Measurements from ENCODE around the gene NIPAL1. TPM values are rescaled to one million over a fixed set of nuclear protein-coding genes. Genes with fewer than 3 reads are reported as not detected.

NIPAL1 gene
- total RNA-seq (2021) = 7.1 to 8.4 TPM (median 7.2 TPM) in 3 replicates
- percentile 81 among the genes with signal in this experiment for Bru-seq, nascent RNA
- long read RNA-seq, experiment 1, full-length matches to known transcripts = 17 of 29 reads
- long read RNA-seq, experiment 1, partial matches to known transcripts = 1 of 29 reads
- long read RNA-seq, experiment 1, other reads (novel, unspliced or antisense) = 11 of 29 reads
- long read RNA-seq, experiment 2, partial matches to known transcripts = 0 of 7 reads
- long read RNA-seq, experiment 2, other reads (novel, unspliced or antisense) = 7 of 7 reads
- long read RNA-seq, experiment 3, partial matches to known transcripts = 2 of 5 reads
- long read RNA-seq, experiment 3, other reads (novel, unspliced or antisense) = 3 of 5 reads

GRCh38 chr4:48016141-48017107 is at the start of gene NIPAL1, which contains the start of gene CNGA1:
TSS of gene NIPAL1 (plus strand) at chr4:48016772. CDS start at chr4:48016840, 68 bp downstream.
TSS of gene CNGA1 (minus strand) at chr4:48016681. CDS start at chr4:47952689, 63,992 bp downstream.
- Mint-ChIP-seq H3K4me3 (peak within 1 kb of the TSS; percentile 88), H3K4me1 (peaks cover 23% of the 10 kb centered on the region), H3K36me3 (peaks cover 18% of the 10 kb centered on the region), H3K27ac (peak within 1 kb of the TSS; percentile 74), H3K9me3 (peaks cover 22% of the 10 kb centered on the region), H3K27me3 (ENCODE audit: low read depth) (peaks cover 17% of the 10 kb centered on the region)
- DNase-seq (ENCODE audit: low spot score) = peak; percentile 92
- ChIA-PET POLR2A (no interaction called here), CTCF (interaction anchor here (0.8 to 1.3 kb wide), 3 partner anchors 16 to 67 kb away, joined by 3 to 4 read pairs (median 3); no protein-coding TSS in a partner anchor)
- peak; percentile 94 for ATAC-seq
- TF ChIP-seq NR2C2 (CRISPR knock-in tag; IDR thresholded peaks at IDR 0.05) = no peak
- TF ChIP-seq GABPB1 (CRISPR knock-in tag; IDR thresholded peaks at IDR 0.05) = 0 out of 2 replicates have a peak, but pooled peaks have one; percentile 5
- no peak for TF ChIP-seq ETV6 (CRISPR knock-in tag; IDR thresholded peaks at IDR 0.05)
- TF ChIP-seq CREM (CRISPR knock-in tag; IDR thresholded peaks at IDR 0.05) = peak; percentile 68; the same call in 1 of the 2 replicates
- no peak for TF ChIP-seq ZNF396 (CRISPR knock-in tag; IDR thresholded peaks at IDR 0.05; ENCODE audit: borderline replicate concordance)
- no peak for TF ChIP-seq ATF1 (CRISPR knock-in tag; IDR thresholded peaks at IDR 0.05)
- no peak for TF ChIP-seq ZNF263 (CRISPR knock-in tag; IDR thresholded peaks at IDR 0.05; ENCODE audit: low read depth)
- TF ChIP-seq, protein P1, sequence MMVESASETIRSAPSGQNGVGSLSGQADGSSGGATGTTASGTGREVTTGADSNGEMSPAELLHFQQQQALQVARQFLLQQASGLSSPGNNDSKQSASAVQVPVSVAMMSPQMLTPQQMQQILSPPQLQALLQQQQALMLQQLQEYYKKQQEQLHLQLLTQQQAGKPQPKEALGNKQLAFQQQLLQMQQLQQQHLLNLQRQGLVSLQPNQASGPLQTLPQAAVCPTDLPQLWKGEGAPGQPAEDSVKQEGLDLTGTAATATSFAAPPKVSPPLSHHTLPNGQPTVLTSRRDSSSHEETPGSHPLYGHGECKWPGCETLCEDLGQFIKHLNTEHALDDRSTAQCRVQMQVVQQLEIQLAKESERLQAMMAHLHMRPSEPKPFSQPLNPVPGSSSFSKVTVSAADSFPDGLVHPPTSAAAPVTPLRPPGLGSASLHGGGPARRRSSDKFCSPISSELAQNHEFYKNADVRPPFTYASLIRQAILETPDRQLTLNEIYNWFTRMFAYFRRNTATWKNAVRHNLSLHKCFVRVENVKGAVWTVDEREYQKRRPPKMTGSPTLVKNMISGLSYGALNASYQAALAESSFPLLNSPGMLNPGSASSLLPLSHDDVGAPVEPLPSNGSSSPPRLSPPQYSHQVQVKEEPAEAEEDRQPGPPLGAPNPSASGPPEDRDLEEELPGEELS (CRISPR knock-in tag; IDR thresholded peaks at IDR 0.05) = peak; percentile 14; the same call in 1 of the 2 replicates
- TF ChIP-seq MAX (CRISPR knock-in tag; IDR thresholded peaks at IDR 0.05) = peak; percentile 72
- TF ChIP-seq RORB (CRISPR knock-in tag; IDR thresholded peaks at IDR 0.05) = no peak
- TF ChIP-seq, protein P2, sequence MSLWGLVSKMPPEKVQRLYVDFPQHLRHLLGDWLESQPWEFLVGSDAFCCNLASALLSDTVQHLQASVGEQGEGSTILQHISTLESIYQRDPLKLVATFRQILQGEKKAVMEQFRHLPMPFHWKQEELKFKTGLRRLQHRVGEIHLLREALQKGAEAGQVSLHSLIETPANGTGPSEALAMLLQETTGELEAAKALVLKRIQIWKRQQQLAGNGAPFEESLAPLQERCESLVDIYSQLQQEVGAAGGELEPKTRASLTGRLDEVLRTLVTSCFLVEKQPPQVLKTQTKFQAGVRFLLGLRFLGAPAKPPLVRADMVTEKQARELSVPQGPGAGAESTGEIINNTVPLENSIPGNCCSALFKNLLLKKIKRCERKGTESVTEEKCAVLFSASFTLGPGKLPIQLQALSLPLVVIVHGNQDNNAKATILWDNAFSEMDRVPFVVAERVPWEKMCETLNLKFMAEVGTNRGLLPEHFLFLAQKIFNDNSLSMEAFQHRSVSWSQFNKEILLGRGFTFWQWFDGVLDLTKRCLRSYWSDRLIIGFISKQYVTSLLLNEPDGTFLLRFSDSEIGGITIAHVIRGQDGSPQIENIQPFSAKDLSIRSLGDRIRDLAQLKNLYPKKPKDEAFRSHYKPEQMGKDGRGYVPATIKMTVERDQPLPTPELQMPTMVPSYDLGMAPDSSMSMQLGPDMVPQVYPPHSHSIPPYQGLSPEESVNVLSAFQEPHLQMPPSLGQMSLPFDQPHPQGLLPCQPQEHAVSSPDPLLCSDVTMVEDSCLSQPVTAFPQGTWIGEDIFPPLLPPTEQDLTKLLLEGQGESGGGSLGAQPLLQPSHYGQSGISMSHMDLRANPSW (CRISPR knock-in tag; conservative IDR thresholded peaks at IDR 0.05; ENCODE audit: low read depth) = no peak
- TF ChIP-seq, protein P3, sequence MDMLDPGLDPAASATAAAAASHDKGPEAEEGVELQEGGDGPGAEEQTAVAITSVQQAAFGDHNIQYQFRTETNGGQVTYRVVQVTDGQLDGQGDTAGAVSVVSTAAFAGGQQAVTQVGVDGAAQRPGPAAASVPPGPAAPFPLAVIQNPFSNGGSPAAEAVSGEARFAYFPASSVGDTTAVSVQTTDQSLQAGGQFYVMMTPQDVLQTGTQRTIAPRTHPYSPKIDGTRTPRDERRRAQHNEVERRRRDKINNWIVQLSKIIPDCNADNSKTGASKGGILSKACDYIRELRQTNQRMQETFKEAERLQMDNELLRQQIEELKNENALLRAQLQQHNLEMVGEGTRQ (CRISPR knock-in tag; IDR thresholded peaks at IDR 0.05) = no peak
- no peak for TF ChIP-seq GRHL2 (CRISPR knock-in tag; IDR thresholded peaks at IDR 0.05; ENCODE audit: insufficient replicate concordance, severe bottlenecking)
- TF ChIP-seq, protein P4, sequence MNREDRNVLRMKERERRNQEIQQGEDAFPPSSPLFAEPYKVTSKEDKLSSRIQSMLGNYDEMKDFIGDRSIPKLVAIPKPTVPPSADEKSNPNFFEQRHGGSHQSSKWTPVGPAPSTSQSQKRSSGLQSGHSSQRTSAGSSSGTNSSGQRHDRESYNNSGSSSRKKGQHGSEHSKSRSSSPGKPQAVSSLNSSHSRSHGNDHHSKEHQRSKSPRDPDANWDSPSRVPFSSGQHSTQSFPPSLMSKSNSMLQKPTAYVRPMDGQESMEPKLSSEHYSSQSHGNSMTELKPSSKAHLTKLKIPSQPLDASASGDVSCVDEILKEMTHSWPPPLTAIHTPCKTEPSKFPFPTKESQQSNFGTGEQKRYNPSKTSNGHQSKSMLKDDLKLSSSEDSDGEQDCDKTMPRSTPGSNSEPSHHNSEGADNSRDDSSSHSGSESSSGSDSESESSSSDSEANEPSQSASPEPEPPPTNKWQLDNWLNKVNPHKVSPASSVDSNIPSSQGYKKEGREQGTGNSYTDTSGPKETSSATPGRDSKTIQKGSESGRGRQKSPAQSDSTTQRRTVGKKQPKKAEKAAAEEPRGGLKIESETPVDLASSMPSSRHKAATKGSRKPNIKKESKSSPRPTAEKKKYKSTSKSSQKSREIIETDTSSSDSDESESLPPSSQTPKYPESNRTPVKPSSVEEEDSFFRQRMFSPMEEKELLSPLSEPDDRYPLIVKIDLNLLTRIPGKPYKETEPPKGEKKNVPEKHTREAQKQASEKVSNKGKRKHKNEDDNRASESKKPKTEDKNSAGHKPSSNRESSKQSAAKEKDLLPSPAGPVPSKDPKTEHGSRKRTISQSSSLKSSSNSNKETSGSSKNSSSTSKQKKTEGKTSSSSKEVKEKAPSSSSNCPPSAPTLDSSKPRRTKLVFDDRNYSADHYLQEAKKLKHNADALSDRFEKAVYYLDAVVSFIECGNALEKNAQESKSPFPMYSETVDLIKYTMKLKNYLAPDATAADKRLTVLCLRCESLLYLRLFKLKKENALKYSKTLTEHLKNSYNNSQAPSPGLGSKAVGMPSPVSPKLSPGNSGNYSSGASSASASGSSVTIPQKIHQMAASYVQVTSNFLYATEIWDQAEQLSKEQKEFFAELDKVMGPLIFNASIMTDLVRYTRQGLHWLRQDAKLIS (CRISPR knock-in tag; IDR thresholded peaks at IDR 0.05; ENCODE audit: borderline replicate concordance) = no peak
- TF ChIP-seq JAZF1 (CRISPR knock-in tag; IDR thresholded peaks at IDR 0.05) = no peak
- peak; percentile 63; the same call in 1 of the 2 replicates for TF ChIP-seq ESRRA (CRISPR knock-in tag; IDR thresholded peaks at IDR 0.05; ENCODE audit: borderline replicate concordance)
- no peak for TF ChIP-seq ZNF281 (CRISPR knock-in tag; IDR thresholded peaks at IDR 0.05)
- TF ChIP-seq ZBTB21 (CRISPR knock-in tag; IDR thresholded peaks at IDR 0.05; ENCODE audit: borderline replicate concordance) = no peak
- peak; percentile 77 for TF ChIP-seq SP1 (CRISPR knock-in tag; conservative IDR thresholded peaks at IDR 0.05)
- TF ChIP-seq ZNF423 (CRISPR knock-in tag; IDR thresholded peaks at IDR 0.05) = no peak
- no peak for TF ChIP-seq TP53 (CRISPR knock-in tag; IDR thresholded peaks at IDR 0.05)
